Chondrocyte (in vitro differentiated cells): Measurements from ENCODE around the gene SEC31A. TPM values are rescaled to one million over a fixed set of nuclear protein-coding genes. Genes with fewer than 3 reads are reported as not detected.

ENCODE experiments used
- DNase-seq: peaks from one replicate; pipeline ENCODE4 v3.0.0; 2021; ENCODE audit warnings: mixed read lengths, low spot score
- H3K27ac Mint-ChIP-seq: one replicate; pipeline ENCODE4 v1.8.0; 2021; ENCODE audit warnings: mild to moderate bottlenecking, moderate library complexity, mixed read lengths; ENCODE audit not compliant: unreplicated experiment
- H3K27me3 Mint-ChIP-seq: 2 replicates; pipeline ENCODE4 v1.8.0; 2021; ENCODE audit warnings: low read depth, mixed read lengths
- H3K36me3 Mint-ChIP-seq: 2 replicates; pipeline ENCODE4 v1.8.0; 2021; ENCODE audit warnings: low read depth, mixed read lengths
- H3K4me1 Mint-ChIP-seq: 2 replicates; pipeline ENCODE4 v1.8.0; 2021; ENCODE audit warnings: low read depth, mild to moderate bottlenecking, mixed read lengths
- H3K4me3 Mint-ChIP-seq: one replicate; pipeline ENCODE4 v1.8.0; 2021; ENCODE audit warnings: mild to moderate bottlenecking, moderate library complexity, mixed read lengths; ENCODE audit not compliant: unreplicated experiment
- H3K9me3 Mint-ChIP-seq: 2 replicates; pipeline ENCODE4 v1.8.0; 2021; ENCODE audit warnings: low read depth, mixed read lengths
- CTCF ChIP-seq: fragments of 200-600 bp; sonication (generic); IDR thresholded peaks from 2 replicates; pipeline ENCODE4 v1.5.0; 2021; ENCODE audit warnings: antibody characterized with exemption, mild to moderate bottlenecking, moderate library complexity
- total RNA-seq: library from RNA; stranded (reverse); gene quantifications from 3 replicates; pipeline ENCODE4 v1.2.1, GENCODE V29; 2021

SEC31A gene
- total RNA-seq, 1 donor from 2014 or later = 421 TPM

- TF ChIP-seq CTCF = no peak
Measured at GRCh38 chr4:82770607-82771006, 120.3 kb downstream of the SEC31A start.

More at GRCh38 chr4:82770607-82771006, 120.3 kb downstream of the SEC31A start:
- no peaks in the 10 kb centered on the region for H3K27me3 Mint-ChIP-seq
- H3K4me1 Mint-ChIP-seq = peaks cover 20% of the 10 kb centered on the region
- DNase-seq = no peak
- H3K27ac Mint-ChIP-seq = no peak overlapping the region
- no peak overlapping the region for H3K4me3 Mint-ChIP-seq
- H3K9me3 Mint-ChIP-seq = peaks cover 12% of the 10 kb centered on the region
- peaks cover 8% of the 10 kb centered on the region for H3K36me3 Mint-ChIP-seq

Other genes with a start within 250 kb of the SEC31A start
- gene SCD5, start 92.4 kb downstream of the SEC31A start, total RNA-seq = 20.6 to 25.9 TPM (median 22.6 TPM) in 3 replicates
- 3.0 to 4.3 TPM (median 3.6 TPM) in 3 replicates for gene THAP9, start 9.6 kb upstream of the SEC31A start, total RNA-seq
- 12.2 to 13.3 TPM (median 12.3 TPM) in 3 replicates for gene LIN54, start 119.7 kb upstream of the SEC31A start, total RNA-seq
- gene COPS4, start 144.0 kb upstream of the SEC31A start, total RNA-seq = 30.6 to 37.5 TPM (median 31.8 TPM) in 3 replicates
- gene PLAC8, start 223.6 kb upstream of the SEC31A start, total RNA-seq = 0.51 TPM in 1 of 3 replicates, not detected in the others